ENCODE data around the gene XIRP2.

The XIRP2 gene

DNA sequence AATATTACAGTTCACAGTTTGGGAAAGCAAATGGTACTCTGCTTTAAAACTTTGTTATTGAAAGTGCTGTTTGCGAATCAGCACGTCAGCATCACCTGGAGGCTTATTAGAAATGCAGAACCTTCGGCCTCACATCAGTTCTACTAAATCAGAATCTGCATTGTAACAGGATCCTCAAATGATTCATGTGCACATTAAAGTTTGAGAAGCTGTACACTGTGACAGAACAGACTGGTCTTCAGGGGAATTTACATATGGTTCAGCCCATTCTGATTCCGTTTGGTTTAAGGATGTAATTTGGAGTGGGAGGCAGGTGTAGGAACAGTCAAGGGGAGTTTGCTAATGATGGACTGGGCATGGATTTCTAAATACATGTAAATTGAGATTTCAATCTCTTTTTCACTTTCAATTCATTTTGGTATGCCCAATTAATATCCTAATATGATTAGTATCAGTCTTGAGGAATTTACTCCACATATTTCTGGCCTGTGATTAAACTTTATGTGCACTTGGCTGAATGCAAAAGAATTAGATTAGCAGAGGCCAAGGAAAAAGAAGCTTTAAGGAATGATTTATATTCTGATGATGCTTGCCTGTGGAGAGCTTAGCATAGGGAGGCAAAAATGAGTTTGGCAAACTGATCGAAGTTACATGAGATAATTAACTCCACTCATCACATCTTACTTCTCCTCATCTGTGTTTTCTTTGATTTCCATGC, 248.8 kb downstream of the XIRP2 start:
- DNase-seq (ENCODE audit: extremely low read depth, insufficient read length) = no peak

DNA sequence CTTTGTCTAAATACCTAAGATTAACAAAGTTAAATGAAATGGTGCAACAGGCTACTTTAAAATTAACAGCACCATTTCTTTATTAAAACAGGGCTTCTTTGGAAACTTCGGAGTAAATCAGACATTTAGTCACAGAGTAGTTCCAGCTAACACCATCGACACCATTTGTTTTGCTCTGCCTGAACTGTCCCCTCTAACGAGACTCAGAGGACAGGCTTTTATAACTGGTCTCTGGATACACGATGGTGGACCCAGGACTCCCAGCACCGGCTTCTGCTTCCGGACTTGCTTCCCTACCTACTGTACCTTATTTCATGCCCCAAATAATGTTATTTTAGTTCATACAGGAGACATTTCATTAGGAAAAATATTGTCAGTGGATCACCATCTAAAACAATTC, 252.1 kb downstream of the XIRP2 start:
- H3K36me3 ChIP-seq (ENCODE audit: control insufficient read depth, insufficient read depth, low read length) = no peaks in the 10 kb centered on the region

More for the DNA sequence above, 248.8 kb downstream of the XIRP2 start:
- no peaks in the 10 kb centered on the region for H3K27me3 ChIP-seq (replicated peaks; ENCODE audit: control insufficient read depth, insufficient read depth, low read length)
- H3K36me3 ChIP-seq (ENCODE audit: control insufficient read depth, insufficient read depth, low read length) = no peaks in the 10 kb centered on the region
- H3K4me3 ChIP-seq (replicated peaks; ENCODE audit: low read depth, low read length) = no peak overlapping the region
- TF ChIP-seq, protein P1, sequence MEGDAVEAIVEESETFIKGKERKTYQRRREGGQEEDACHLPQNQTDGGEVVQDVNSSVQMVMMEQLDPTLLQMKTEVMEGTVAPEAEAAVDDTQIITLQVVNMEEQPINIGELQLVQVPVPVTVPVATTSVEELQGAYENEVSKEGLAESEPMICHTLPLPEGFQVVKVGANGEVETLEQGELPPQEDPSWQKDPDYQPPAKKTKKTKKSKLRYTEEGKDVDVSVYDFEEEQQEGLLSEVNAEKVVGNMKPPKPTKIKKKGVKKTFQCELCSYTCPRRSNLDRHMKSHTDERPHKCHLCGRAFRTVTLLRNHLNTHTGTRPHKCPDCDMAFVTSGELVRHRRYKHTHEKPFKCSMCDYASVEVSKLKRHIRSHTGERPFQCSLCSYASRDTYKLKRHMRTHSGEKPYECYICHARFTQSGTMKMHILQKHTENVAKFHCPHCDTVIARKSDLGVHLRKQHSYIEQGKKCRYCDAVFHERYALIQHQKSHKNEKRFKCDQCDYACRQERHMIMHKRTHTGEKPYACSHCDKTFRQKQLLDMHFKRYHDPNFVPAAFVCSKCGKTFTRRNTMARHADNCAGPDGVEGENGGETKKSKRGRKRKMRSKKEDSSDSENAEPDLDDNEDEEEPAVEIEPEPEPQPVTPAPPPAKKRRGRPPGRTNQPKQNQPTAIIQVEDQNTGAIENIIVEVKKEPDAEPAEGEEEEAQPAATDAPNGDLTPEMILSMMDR (IDR thresholded peaks at IDR 0.05; ENCODE audit: insufficient read depth, low read length, poor library complexity, severe bottlenecking) = no peak

DNA sequence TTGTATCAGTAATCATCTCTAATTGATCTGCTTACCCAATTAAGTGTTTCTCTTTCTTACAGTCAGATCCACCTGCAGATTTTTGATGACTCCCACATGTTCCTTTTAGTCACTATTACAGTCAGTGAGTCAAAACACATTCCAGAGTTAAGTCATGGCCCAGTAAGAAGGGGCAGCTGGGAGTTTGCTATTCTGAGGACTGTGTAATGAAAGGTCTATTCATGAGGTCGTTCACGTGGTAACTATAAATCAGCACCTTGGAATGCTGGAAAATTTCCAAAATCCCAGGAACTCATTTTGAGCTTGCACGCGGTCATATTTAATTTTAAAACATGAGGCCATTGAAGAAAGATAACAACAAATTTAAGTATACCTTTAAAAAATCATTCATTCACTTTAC, 252.5 kb downstream of the XIRP2 start:
- TF ChIP-seq, protein P1 (IDR thresholded peaks at IDR 0.05; ENCODE audit: insufficient read depth, low read length, poor library complexity, severe bottlenecking) = no peak

More for the DNA sequence above, 252.1 kb downstream of the XIRP2 start:
- Histone ChIP-seq H3K4me3 (replicated peaks; ENCODE audit: low read depth, low read length) (no peak overlapping the region), H3K27me3 (replicated peaks; ENCODE audit: control insufficient read depth, insufficient read depth, low read length) (no peaks in the 10 kb centered on the region)
- TF ChIP-seq, protein P1 (IDR thresholded peaks at IDR 0.05; ENCODE audit: insufficient read depth, low read length, poor library complexity, severe bottlenecking) = no peak
- no peak for DNase-seq (ENCODE audit: extremely low read depth, insufficient read length)

DNA sequence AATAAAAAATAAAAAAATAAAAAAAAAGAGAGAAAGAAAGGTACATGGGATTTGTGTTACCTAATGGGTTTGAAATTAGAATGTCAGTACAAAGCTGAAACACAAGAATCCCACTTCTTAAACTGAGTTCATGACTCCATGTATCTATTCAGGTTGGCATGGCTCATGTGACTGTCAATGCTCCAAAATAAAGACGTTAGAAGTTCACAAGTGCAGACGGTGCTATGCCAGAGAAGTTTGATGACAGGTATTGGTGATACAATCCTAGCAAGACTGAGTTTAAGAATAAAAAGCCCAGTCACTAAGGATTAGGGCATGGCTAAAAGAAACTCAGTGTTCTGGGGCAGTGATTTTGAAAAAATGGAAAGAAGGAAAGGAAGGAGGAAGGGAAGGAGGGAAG, 254.3 kb downstream of the XIRP2 start:
- Histone ChIP-seq H3K27me3 (replicated peaks; ENCODE audit: control insufficient read depth, insufficient read depth, low read length) (no peaks in the 10 kb centered on the region), H3K4me3 (replicated peaks; ENCODE audit: low read depth, low read length) (no peak overlapping the region), H3K36me3 (ENCODE audit: control insufficient read depth, insufficient read depth, low read length) (no peaks in the 10 kb centered on the region)
- TF ChIP-seq, protein P1 (IDR thresholded peaks at IDR 0.05; ENCODE audit: insufficient read depth, low read length, poor library complexity, severe bottlenecking) = no peak
- DNase-seq (ENCODE audit: extremely low read depth, insufficient read length) = no peak

More for the DNA sequence above, 252.5 kb downstream of the XIRP2 start:
- no peak for DNase-seq (ENCODE audit: extremely low read depth, insufficient read length)
- H3K27me3 ChIP-seq (replicated peaks; ENCODE audit: control insufficient read depth, insufficient read depth, low read length) = no peaks in the 10 kb centered on the region
- H3K4me3 ChIP-seq (replicated peaks; ENCODE audit: low read depth, low read length) = no peak overlapping the region
- H3K36me3 ChIP-seq (ENCODE audit: control insufficient read depth, insufficient read depth, low read length) = no peaks in the 10 kb centered on the region

DNA sequence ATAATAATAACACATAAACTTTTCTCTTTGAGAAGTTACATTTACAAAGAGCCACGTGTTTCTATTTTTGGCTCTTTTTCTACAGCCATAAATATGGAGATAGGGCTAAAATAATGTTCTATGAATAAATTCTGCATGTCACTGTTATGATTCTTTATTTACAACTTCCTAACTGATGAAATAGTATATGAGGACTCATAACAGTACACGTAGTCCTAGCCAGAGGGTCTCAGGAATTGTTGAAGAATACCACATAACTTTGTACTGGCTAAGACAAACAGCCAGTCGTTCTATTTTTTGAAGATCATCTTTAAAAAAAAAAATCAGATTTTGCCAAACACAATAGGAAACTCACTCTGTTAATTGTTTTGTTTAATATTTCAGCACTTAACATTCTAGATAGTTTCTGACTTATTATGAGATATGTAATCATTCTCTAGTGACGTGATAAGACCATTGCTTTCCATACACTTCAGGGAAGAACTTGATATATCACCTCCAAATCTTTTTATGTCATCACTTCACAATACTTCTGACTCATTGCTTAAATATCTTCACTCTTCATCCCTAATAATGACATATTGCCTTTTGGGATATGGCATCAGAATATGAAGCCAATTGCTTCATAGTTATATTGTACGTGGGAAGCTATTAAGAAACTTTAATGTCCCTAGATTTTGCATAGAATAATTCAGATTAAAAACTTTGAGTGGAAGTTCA, 256.1 kb downstream of the XIRP2 start:
- no peaks in the 10 kb centered on the region for H3K36me3 ChIP-seq (ENCODE audit: control insufficient read depth, insufficient read depth, low read length)
- TF ChIP-seq, protein P1 (IDR thresholded peaks at IDR 0.05; ENCODE audit: insufficient read depth, low read length, poor library complexity, severe bottlenecking) = no peak
- no peak overlapping the region for H3K4me3 ChIP-seq (replicated peaks; ENCODE audit: low read depth, low read length)
- no peaks in the 10 kb centered on the region for H3K27me3 ChIP-seq (replicated peaks; ENCODE audit: control insufficient read depth, insufficient read depth, low read length)
- DNase-seq (ENCODE audit: extremely low read depth, insufficient read length) = no peak
